IMR-90 (cell line): Measurements from ENCODE around the gene FSIP1. TPM values are rescaled to one million over a fixed set of nuclear protein-coding genes. Genes with fewer than 3 reads are reported as not detected.
A peak's percentile ranks its signal among the peaks of the same experiment; 100 is the strongest.

Source experiments
- ATAC-seq: fragments of 200-7000 bp; cut with Tn5 transposase; 2 replicates; pipeline ENCODE4 v1.9.1; 2020; ENCODE audit warnings: low read depth, mild to moderate bottlenecking, moderate library complexity
- BruUV-seq: library from RNA; stranded (reverse); fragments of 400-500 nt; replicated peaks from 2 replicates; lab custom pipeline; 2021; lab: Mats Ljungman, UMichigan
- CTCF ChIA-PET: fragments of 300-600 bp; formaldehyde crosslinking; extraction: SDS; loops from one replicate; lab custom pipeline; 2021; ENCODE audit warnings: antibody characterized with exemption; lab: Yijun Ruan, JAX
- POLR2A ChIA-PET: fragments of 300-600 bp; sonication (Branson Sonifier 250); formaldehyde crosslinking; loops from one replicate; lab custom pipeline; 2022; ENCODE audit warnings: antibody characterized with exemption; ENCODE audit not compliant: unreplicated experiment; lab: Charles Lee
- DNase-seq: peaks from one replicate; pipeline ENCODE4 v3.0.0; 2013
- H2AFZ ChIP-seq: replicated peaks from 2 replicates; pipeline ENCODE3; 2013; ENCODE audit warnings: low read length, mild to moderate bottlenecking; ENCODE audit not compliant: poor library complexity
- H2AK5ac ChIP-seq: 2 replicates; pipeline ENCODE4 v1.6.1; 2013; ENCODE audit warnings: low read depth, low read length, inconsistent platforms
- H2AK9ac ChIP-seq: replicated peaks from 2 replicates; pipeline ENCODE3; 2013; ENCODE audit warnings: mild to moderate bottlenecking, low read depth, low read length, moderate library complexity; ENCODE audit not compliant: poor library complexity
- H2BK120ac ChIP-seq: 2 replicates; pipeline ENCODE4 v1.6.1; 2013; ENCODE audit warnings: low read depth, low read length, inconsistent platforms
- H2BK15ac ChIP-seq: 3 replicates; pipeline ENCODE4 v1.6.1; 2013; ENCODE audit warnings: low read depth, low read length, inconsistent platforms
- H2BK20ac ChIP-seq: 2 replicates; pipeline ENCODE4 v1.6.1; 2013; ENCODE audit warnings: low read depth, mild to moderate bottlenecking, inconsistent platforms, low read length, moderate library complexity
- H2BK5ac ChIP-seq: 2 replicates; pipeline ENCODE4 v1.6.1; 2013; ENCODE audit warnings: mild to moderate bottlenecking, low read depth, low read length, inconsistent platforms; ENCODE audit not compliant: poor library complexity, severe bottlenecking
- H3K14ac ChIP-seq: replicated peaks from 2 replicates; pipeline ENCODE4 v1.6.1; 2013; ENCODE audit warnings: low read depth, low read length, inconsistent platforms
- H3K18ac ChIP-seq: 2 replicates; pipeline ENCODE4 v1.6.1; 2013; ENCODE audit warnings: low read depth, low read length, control low read depth
- H3K23ac ChIP-seq: 2 replicates; pipeline ENCODE4 v1.6.1; 2013; ENCODE audit warnings: low read depth, low read length, inconsistent platforms
- H3K27ac ChIP-seq: 2 replicates; pipeline ENCODE4 v1.5.1; 2013; ENCODE audit warnings: mild to moderate bottlenecking, control low read depth, low read length; ENCODE audit not compliant: insufficient read depth
- H3K27me3 ChIP-seq: 2 replicates; pipeline ENCODE4 v1.6.1; 2013; ENCODE audit warnings: low read length; ENCODE audit not compliant: control insufficient read depth, insufficient read depth
- H3K36me3 ChIP-seq: 2 replicates; pipeline ENCODE4 v1.6.1; 2013; ENCODE audit warnings: low read length, mixed read lengths; ENCODE audit not compliant: control insufficient read depth, insufficient read depth
- H3K4ac ChIP-seq: 2 replicates; pipeline ENCODE4 v1.6.1; 2013; ENCODE audit warnings: low read depth, low read length, inconsistent platforms
- H3K4me1 ChIP-seq: 2 replicates; pipeline ENCODE4 v1.6.1; 2013; ENCODE audit warnings: low read length, mixed read lengths; ENCODE audit not compliant: control insufficient read depth, insufficient read depth
- H3K4me2 ChIP-seq: 2 replicates; pipeline ENCODE4 v1.6.1; 2013; ENCODE audit warnings: low read depth, mild to moderate bottlenecking, control low read depth, low read length, moderate library complexity
- H3K4me3 ChIP-seq: 2 replicates; pipeline ENCODE4 v1.5.1; 2013; ENCODE audit warnings: low read depth, mild to moderate bottlenecking, control low read depth, low read length, moderate library complexity; ENCODE audit not compliant: insufficient read depth
- H3K56ac ChIP-seq: 2 replicates; pipeline ENCODE4 v1.6.1; 2013; ENCODE audit warnings: low read length, inconsistent platforms; ENCODE audit not compliant: insufficient read depth; ENCODE audit errors: extremely low read depth
- H3K79me1 ChIP-seq, 2 experiments: 2 replicates each; pipeline ENCODE4 v1.6.1; 2013; ENCODE audit warnings: low read length in 2 of 2, inconsistent platforms in 1 of 2, low read depth in 1 of 2
- H3K9ac ChIP-seq: 2 replicates; pipeline ENCODE4 v1.6.1; 2013; ENCODE audit warnings: low read depth, low read length, control low read depth
- H3K9me1 ChIP-seq: 2 replicates; pipeline ENCODE4 v1.6.1; 2013; ENCODE audit warnings: low read length, inconsistent platforms; ENCODE audit not compliant: insufficient read depth
- H3K9me3 ChIP-seq: 2 replicates; pipeline ENCODE4 v1.6.1; 2013; ENCODE audit warnings: low read length; ENCODE audit not compliant: control insufficient read depth, insufficient read depth
- H4K20me1 ChIP-seq: 2 replicates; pipeline ENCODE4 v1.6.1; 2013; ENCODE audit warnings: low read length, inconsistent platforms; ENCODE audit not compliant: insufficient read depth
- H4K5ac ChIP-seq: 2 replicates; pipeline ENCODE4 v1.6.1; 2013; ENCODE audit warnings: mild to moderate bottlenecking, low read depth, low read length, control low read depth
- H4K8ac ChIP-seq, 2 experiments: 2 replicates each; pipeline ENCODE4 v1.6.1; 2013; ENCODE audit warnings: low read depth in 2 of 2, low read length in 2 of 2, control low read depth in 1 of 2, inconsistent platforms in 1 of 2
- H4K91ac ChIP-seq: 2 replicates; pipeline ENCODE4 v1.6.1; 2013; ENCODE audit warnings: low read depth, low read length, inconsistent platforms; ENCODE audit not compliant: insufficient read depth
- BHLHE40 ChIP-seq: fragments of 150-350 bp; IDR thresholded peaks from 2 replicates; pipeline ENCODE4 v1.6.1; 2016; ENCODE audit warnings: mild to moderate bottlenecking, low read depth, low read length
- WGBS, 2 experiments: methylation state at CpG; one replicate each; pipeline versions ENCODE4 v1.1.5 to v1.1.7; 2013; ENCODE audit warnings: missing lambda C conversion rate in 2 of 2; ENCODE audit not compliant: insufficient read length in 1 of 2; ENCODE audit errors: extremely low coverage in 2 of 2; 5-methylcytosine and 5-hydroxymethylcytosine counted together
- dilution Hi-C: fragments of 300-500 bp; cut with HindIII; formaldehyde crosslinking; loops from one replicate; pipeline ENCODE4 v1.14.3; 2018; ENCODE audit warnings: low sequenced_read_pairs; ENCODE audit not compliant: unreplicated experiment
- in situ Hi-C: fragments of 300-500 bp; cut with MboI; formaldehyde crosslinking; loops from 3 replicates; pipeline ENCODE4 v1.14.3; 2019; ENCODE audit warnings: low sequenced_read_pairs, inconsistent platforms, mixed read lengths
- intact Hi-C: fragments of 100-400 bp; cut with micrococcal nuclease; formaldehyde crosslinking; loops from 2 replicates; pipeline ENCODE4 v1.10.0; 2022
- polyA plus RNA-seq, 3 experiments: library from polyadenylated mRNA; depleted of rRNA; stranded (reverse); fragments of >200 nt; gene quantifications; 2 replicates each; pipeline ENCODE4 v1.2.3, GENCODE V29; 2012; ENCODE audit warnings: low replicate concordance in 1 of 3
- total RNA-seq: library from RNA; depleted of rRNA; stranded (reverse); fragments of >200 nt; gene quantifications from 2 replicates; pipeline ENCODE4 v1.2.3, GENCODE V29; 2012

FSIP1 gene
- total and polyA plus RNA-seq, 2 of the 4 experiments (the other 2 are of a cell fraction): 0.10 to 0.18 TPM

DNA sequence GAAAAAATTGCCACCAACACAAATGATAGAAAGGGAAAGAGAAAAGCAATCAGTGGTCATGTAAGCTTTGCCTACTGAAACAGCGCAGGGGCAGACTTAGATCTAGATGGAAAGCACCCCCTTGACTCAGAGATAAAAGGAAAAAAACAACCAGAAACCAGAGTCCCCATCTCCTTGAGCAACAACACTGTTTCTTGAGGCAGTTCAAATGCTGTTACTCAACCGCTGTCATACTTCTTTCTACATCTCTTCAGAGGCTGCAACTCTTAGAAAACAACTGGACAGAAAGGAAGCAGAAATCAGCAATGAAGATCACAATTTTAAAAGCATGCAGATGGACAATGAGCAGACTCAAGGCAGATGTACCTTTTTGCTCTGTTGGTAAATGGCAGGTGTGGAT is 36.5 kb downstream of the FSIP1 start:
- in situ Hi-C loops (loop anchor here (10.0 kb wide), 1 partner anchor 141 kb away; no protein-coding TSS in a partner anchor), dilution Hi-C loops (no loop called here), intact Hi-C loops (no loop called here)
- no TSS peak for BruUV-seq
- ChIA-PET POLR2A (no interaction called here), CTCF (no interaction called here)
- no peak overlapping the region for H2AK9ac ChIP-seq
- H2BK20ac ChIP-seq: no peak overlapping the region
- H4K8ac ChIP-seq: no peak overlapping the region
- no peak overlapping the region for H2AK5ac ChIP-seq
- H4K91ac ChIP-seq: no peak overlapping the region
- no peak overlapping the region for H2BK5ac ChIP-seq
- DNase-seq: peak; percentile 23
- H3K27ac ChIP-seq: no peak overlapping the region
- no peak for ATAC-seq
- no peaks in the 10 kb centered on the region for H3K36me3 ChIP-seq
- no peak overlapping the region for H2BK15ac ChIP-seq
- H3K14ac ChIP-seq: no peak overlapping the region
- H3K79me1 ChIP-seq: no peaks in the 10 kb centered on the region
- TF ChIP-seq BHLHE40: no peak
- no peak overlapping the region; the same call in 1 of the 2 replicates for H3K18ac ChIP-seq
- H3K4me2 ChIP-seq: no peak overlapping the region
- WGBS, 2 experiments: no CpG with 5 or more reads among the region's 2 CpGs
- no peak overlapping the region for H2AFZ ChIP-seq
- no peak overlapping the region for H3K9ac ChIP-seq
- no peak overlapping the region for H3K4me3 ChIP-seq
- peaks cover 1% of the 10 kb centered on the region for H3K4me1 ChIP-seq
- no peaks in the 10 kb centered on the region for H3K9me1 ChIP-seq
- H3K27me3 ChIP-seq: no peaks in the 10 kb centered on the region
- no peak overlapping the region for H3K56ac ChIP-seq
- no peak overlapping the region for H3K23ac ChIP-seq
- H4K5ac ChIP-seq: no peak overlapping the region
- no peaks in the 10 kb centered on the region for H4K20me1 ChIP-seq
- no peak overlapping the region for H2BK120ac ChIP-seq
- H3K9me3 ChIP-seq: no peaks in the 10 kb centered on the region
- no peak overlapping the region for H3K4ac ChIP-seq
